Caco-2 (cell line): Measurements from ENCODE around the gene GCNT3. TPM values are rescaled to one million over a fixed set of nuclear protein-coding genes. Genes with fewer than 3 reads are reported as not detected.

Source experiments
- BruUV-seq: library from RNA; stranded (reverse); fragments of 400-500 nt; replicated peaks from 2 replicates; lab custom pipeline; 2021; lab: Mats Ljungman, UMichigan
- CTCF ChIA-PET: fragments of 300-600 bp; sonication (Branson Sonifier 250); formaldehyde crosslinking; loops from one replicate; lab custom pipeline; 2022; ENCODE audit warnings: antibody characterized with exemption; lab: Charles Lee
- POLR2A ChIA-PET: fragments of 300-600 bp; sonication (Branson Sonifier 250); formaldehyde crosslinking; loops from one replicate; lab custom pipeline; 2022; ENCODE audit warnings: antibody characterized with exemption; lab: Charles Lee
- DNase-seq, 2 experiments: peaks; one replicate each; pipeline versions ENCODE4 v3.0.0 to v3.0.0-alpha.2; 2020 to 2022
- H3K27me3 ChIP-seq: replicated peaks from 2 replicates; pipeline ENCODE4 v1.6.0; 2011; ENCODE audit warnings: low read length; ENCODE audit not compliant: control insufficient read depth, insufficient read depth
- H3K36me3 ChIP-seq: 2 replicates; pipeline ENCODE4 v1.5.1; 2011; ENCODE audit warnings: low read length; ENCODE audit not compliant: control insufficient read depth, insufficient read depth
- H3K4me1 ChIP-seq: fragments of 250-450 bp; sonication (Bioruptor Pico); 2 replicates; pipeline ENCODE4 v1.5.1; 2020; ENCODE audit warnings: mild to moderate bottlenecking
- H3K4me3 ChIP-seq: 2 replicates; pipeline ENCODE4 v1.5.1; 2011; ENCODE audit warnings: low read depth, mild to moderate bottlenecking, control low read depth, low read length
- H3K9me3 ChIP-seq: fragments of 250-450 bp; sonication (Bioruptor Pico); 2 replicates; pipeline ENCODE4 v1.5.1; 2020; ENCODE audit warnings: mild to moderate bottlenecking, moderate library complexity
- H3K27ac Mint-ChIP-seq: one replicate; pipeline ENCODE4 v1.8.0; 2022; ENCODE audit warnings: mixed read lengths; ENCODE audit not compliant: unreplicated experiment
- H3K27me3 Mint-ChIP-seq: one replicate; pipeline ENCODE4 v1.8.0; 2022; ENCODE audit warnings: mixed read lengths; ENCODE audit not compliant: insufficient read depth, unreplicated experiment
- H3K36me3 Mint-ChIP-seq: one replicate; pipeline ENCODE4 v1.8.0; 2022; ENCODE audit warnings: mild to moderate bottlenecking, mixed read lengths; ENCODE audit not compliant: insufficient read depth, unreplicated experiment
- H3K4me1 Mint-ChIP-seq: one replicate; pipeline ENCODE4 v1.8.0; 2022; ENCODE audit warnings: low read depth, mixed read lengths; ENCODE audit not compliant: unreplicated experiment
- H3K4me3 Mint-ChIP-seq: one replicate; pipeline ENCODE4 v1.8.0; 2022; ENCODE audit warnings: mild to moderate bottlenecking, moderate library complexity, mixed read lengths; ENCODE audit not compliant: unreplicated experiment
- H3K9me3 Mint-ChIP-seq: one replicate; pipeline ENCODE4 v1.8.0; 2022; ENCODE audit warnings: mixed read lengths; ENCODE audit not compliant: unreplicated experiment
- intact Hi-C: fragments of 100-400 bp; cut with micrococcal nuclease; formaldehyde crosslinking; loops from one replicate; pipeline ENCODE4 v1.10.0; 2022; ENCODE audit not compliant: unreplicated experiment
- total RNA-seq: library from RNA; stranded (reverse); gene quantifications from 2 replicates; pipeline ENCODE4 v1.2.3, GENCODE V29; 2022
- TF ChIP-seq, protein P1 (sequence below), 2 experiments: fragments of 200-600 bp in 1 of 2; IDR thresholded peaks; 1 replicate in 1 of 2; 2 replicates in 1 of 2; pipeline versions ENCODE4 v1.5.1 to v1.8.0; 2011 to 2022; ENCODE audit warnings: antibody characterized with exemption in 1 of 2, control low read depth in 1 of 2, inconsistent platforms in 1 of 2, low read depth in 1 of 2, low read length in 1 of 2, mild to moderate bottlenecking in 1 of 2, moderate library complexity in 1 of 2; ENCODE audit not compliant: insufficient read depth in 1 of 2, severe bottlenecking in 1 of 2, unreplicated experiment in 1 of 2

GCNT3 gene
- total RNA-seq, 1 experiment from 2014 or later, result 1.9 TPM

DNA sequence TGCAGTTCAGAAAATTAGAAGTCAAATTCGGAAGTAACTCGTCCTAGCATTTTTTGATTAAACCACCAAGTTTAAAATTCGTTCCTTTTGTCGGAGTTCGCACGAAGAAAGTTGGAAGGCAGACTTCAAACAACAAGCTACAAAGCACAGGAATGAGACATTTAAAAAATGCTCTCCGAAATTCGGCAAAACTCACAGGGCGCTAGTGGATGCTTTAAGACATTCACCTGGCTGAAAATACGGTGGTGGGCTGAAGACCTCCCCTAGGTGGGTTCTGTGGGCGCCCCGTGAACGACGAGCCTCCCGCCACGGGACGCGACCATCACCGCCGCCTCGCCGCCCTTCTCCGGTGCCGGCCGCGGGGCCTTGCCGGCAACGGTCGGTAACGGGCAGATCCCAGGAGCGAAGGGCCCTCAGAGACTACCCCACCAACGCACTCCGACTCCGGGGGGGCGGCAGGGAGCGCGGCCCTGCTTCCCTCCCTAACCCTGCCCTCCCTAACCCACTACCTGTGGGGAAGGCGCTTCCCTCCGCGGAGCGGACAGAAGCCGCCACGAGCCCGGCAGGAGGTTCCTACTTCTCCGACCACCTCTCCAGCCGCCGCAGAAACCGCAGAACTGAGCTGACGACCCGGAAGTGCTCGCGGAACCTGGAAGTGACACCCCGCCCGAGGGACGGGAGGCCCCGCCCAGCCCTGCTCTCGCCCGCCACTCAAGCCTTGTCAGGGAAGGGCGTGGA is 45.5 kb downstream of the GCNT3 start, which contains the start of gene GTF2A2:
TSS of gene GTF2A2 (minus strand) at position 619 of the 738 bp plus-strand sequence. CDS start 5,238 bp downstream, outside the sequence.
- Mint-ChIP-seq H3K36me3 (peaks cover 21% of the 10 kb centered on the region), H3K4me3 (no peak within 1 kb of the TSS), H3K27me3 (no peaks in the 10 kb centered on the region), H3K27ac (no peak within 1 kb of the TSS), H3K4me1 (peaks cover 8% of the 10 kb centered on the region), H3K9me3 (no peaks in the 10 kb centered on the region)
- intact Hi-C loops, result no loop called here
- BruUV-seq, result no TSS peak
- ChIA-PET CTCF (interaction anchor here (0.6 to 1.7 kb wide), 3 partner anchors 26 to 124 kb away, joined by 4 to 6 read pairs (median 5); no protein-coding TSS in a partner anchor), POLR2A (interaction anchor here (0.6 to 1.0 kb wide), 8 partner anchors 8 to 936 kb away, joined by 3 to 13 read pairs (median 4); partner anchors contain the start of genes BNIP2 and MYO1E)
- Histone ChIP-seq H3K36me3 (peaks cover 2% of the 10 kb centered on the region; the same call in 1 of the 2 replicates), H3K9me3 (peaks cover 3% of the 10 kb centered on the region), H3K4me1 (peaks cover 10% of the 10 kb centered on the region), H3K27me3 (no peaks in the 10 kb centered on the region), H3K4me3 (peak within 1 kb of the TSS; percentile 70)
- TF ChIP-seq, protein P1, sequence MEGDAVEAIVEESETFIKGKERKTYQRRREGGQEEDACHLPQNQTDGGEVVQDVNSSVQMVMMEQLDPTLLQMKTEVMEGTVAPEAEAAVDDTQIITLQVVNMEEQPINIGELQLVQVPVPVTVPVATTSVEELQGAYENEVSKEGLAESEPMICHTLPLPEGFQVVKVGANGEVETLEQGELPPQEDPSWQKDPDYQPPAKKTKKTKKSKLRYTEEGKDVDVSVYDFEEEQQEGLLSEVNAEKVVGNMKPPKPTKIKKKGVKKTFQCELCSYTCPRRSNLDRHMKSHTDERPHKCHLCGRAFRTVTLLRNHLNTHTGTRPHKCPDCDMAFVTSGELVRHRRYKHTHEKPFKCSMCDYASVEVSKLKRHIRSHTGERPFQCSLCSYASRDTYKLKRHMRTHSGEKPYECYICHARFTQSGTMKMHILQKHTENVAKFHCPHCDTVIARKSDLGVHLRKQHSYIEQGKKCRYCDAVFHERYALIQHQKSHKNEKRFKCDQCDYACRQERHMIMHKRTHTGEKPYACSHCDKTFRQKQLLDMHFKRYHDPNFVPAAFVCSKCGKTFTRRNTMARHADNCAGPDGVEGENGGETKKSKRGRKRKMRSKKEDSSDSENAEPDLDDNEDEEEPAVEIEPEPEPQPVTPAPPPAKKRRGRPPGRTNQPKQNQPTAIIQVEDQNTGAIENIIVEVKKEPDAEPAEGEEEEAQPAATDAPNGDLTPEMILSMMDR (IDR thresholded peaks at IDR 0.05; ENCODE audit: insufficient read depth in 1 of 2, low read depth in 1 of 2, low read length in 1 of 2, severe bottlenecking in 1 of 2, unreplicated experiment in 1 of 2), result no peak
- DNase-seq, result peak; percentile 94 to 95

DNA sequence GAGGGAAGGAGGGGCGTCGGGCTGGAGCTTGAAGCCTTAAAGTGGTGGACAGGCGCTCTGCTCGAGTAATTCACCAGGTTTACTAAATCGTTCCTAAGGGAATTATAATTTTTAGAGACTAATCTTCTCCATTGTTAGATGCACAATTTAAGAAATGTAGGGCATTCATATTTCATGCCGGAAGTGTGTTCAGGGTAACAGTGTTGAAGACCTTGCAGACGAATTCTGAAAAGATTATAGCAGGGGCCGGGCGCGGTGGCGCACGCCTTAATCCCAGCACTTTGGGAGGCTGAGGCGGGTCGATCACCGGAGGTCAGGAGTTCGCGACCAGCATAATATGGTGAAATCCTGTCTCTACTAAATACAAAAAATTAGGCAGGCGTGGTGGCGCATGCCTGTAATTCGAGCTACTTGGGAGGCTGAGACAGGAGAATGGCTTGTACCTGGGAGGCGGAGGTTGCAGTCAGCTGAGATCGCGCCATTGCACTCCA is 46.1 kb downstream of the GCNT3 start:
- Mint-ChIP-seq H3K27me3 (no peaks in the 10 kb centered on the region), H3K27ac (no peak overlapping the region), H3K9me3 (no peaks in the 10 kb centered on the region), H3K4me3 (no peak overlapping the region), H3K4me1 (peaks cover 6% of the 10 kb centered on the region), H3K36me3 (peaks cover 21% of the 10 kb centered on the region)
- no peaks in the 10 kb centered on the region for H3K27me3 ChIP-seq
- DNase-seq, result no peak
- CTCF ChIA-PET, result interaction anchor here (0.6 to 1.7 kb wide), 3 partner anchors 27 to 125 kb away, joined by 4 to 6 read pairs (median 5); no protein-coding TSS in a partner anchor
- peaks cover 2% of the 10 kb centered on the region; the same call in 1 of the 2 replicates for H3K36me3 ChIP-seq
- POLR2A ChIA-PET, result interaction anchor here (0.6 to 1.0 kb wide), 7 partner anchors 9 to 935 kb away, joined by 3 to 13 read pairs (median 4); partner anchors contain the start of genes BNIP2 and MYO1E
- BruUV-seq, result no TSS peak
- intact Hi-C loops, result no loop called here
- peaks cover 10% of the 10 kb centered on the region for H3K4me1 ChIP-seq
- TF ChIP-seq, protein P1 (IDR thresholded peaks at IDR 0.05; ENCODE audit: insufficient read depth in 1 of 2, low read depth in 1 of 2, low read length in 1 of 2, severe bottlenecking in 1 of 2, unreplicated experiment in 1 of 2), result no peak
- peak overlapping the region; percentile 22; the same call in 1 of the 2 replicates for H3K4me3 ChIP-seq
- H3K9me3 ChIP-seq, result no peaks in the 10 kb centered on the region

- Mint-ChIP-seq H3K4me3 (no peak overlapping the region), H3K36me3 (peaks cover 22% of the 10 kb centered on the region), H3K4me1 (no peaks in the 10 kb centered on the region), H3K9me3 (no peaks in the 10 kb centered on the region), H3K27me3 (no peaks in the 10 kb centered on the region), H3K27ac (no peak overlapping the region)
- no TSS peak for BruUV-seq
- TF ChIP-seq, protein P1 (IDR thresholded peaks at IDR 0.05; ENCODE audit: insufficient read depth in 1 of 2, low read depth in 1 of 2, low read length in 1 of 2, severe bottlenecking in 1 of 2, unreplicated experiment in 1 of 2), result no peak
- intact Hi-C loops, result no loop called here
- CTCF ChIA-PET, result no interaction called here
- Histone ChIP-seq H3K27me3 (no peaks in the 10 kb centered on the region), H3K36me3 (no peaks in the 10 kb centered on the region), H3K4me1 (peaks cover 10% of the 10 kb centered on the region), H3K4me3 (no peak overlapping the region), H3K9me3 (no peaks in the 10 kb centered on the region)
- POLR2A ChIA-PET, result interaction anchor here (0.6 kb wide), 1 partner anchor 22 kb away, joined by 3 read pairs; no protein-coding TSS in a partner anchor
- no peak for DNase-seq
These were observed 47.8 kb downstream of the GCNT3 start for GRCh38 chr15:59659366-59659765.
